ENCODE measurements around the gene IGFBP5.

DNA sequence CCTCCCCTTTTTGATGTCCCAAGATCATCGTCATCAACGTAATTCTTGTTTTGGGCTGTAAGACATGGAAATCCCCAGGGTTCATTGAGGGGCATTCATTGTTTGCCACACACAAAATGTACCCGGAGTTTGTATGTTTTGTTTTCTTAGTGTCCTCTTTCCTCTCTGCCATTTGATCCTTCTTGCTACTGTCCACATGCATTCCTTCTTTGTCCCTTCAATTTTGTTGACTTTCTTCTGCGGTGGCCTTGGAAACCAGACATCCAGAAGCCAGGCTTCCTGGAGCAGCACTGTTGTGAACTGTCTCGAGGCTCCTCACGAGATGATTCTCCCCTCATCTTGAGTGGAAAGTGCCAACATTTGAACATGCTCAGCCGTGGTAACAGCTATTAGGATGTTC lies 37.4 kb downstream of the IGFBP5 start:
- TF ChIP-seq, protein P1, sequence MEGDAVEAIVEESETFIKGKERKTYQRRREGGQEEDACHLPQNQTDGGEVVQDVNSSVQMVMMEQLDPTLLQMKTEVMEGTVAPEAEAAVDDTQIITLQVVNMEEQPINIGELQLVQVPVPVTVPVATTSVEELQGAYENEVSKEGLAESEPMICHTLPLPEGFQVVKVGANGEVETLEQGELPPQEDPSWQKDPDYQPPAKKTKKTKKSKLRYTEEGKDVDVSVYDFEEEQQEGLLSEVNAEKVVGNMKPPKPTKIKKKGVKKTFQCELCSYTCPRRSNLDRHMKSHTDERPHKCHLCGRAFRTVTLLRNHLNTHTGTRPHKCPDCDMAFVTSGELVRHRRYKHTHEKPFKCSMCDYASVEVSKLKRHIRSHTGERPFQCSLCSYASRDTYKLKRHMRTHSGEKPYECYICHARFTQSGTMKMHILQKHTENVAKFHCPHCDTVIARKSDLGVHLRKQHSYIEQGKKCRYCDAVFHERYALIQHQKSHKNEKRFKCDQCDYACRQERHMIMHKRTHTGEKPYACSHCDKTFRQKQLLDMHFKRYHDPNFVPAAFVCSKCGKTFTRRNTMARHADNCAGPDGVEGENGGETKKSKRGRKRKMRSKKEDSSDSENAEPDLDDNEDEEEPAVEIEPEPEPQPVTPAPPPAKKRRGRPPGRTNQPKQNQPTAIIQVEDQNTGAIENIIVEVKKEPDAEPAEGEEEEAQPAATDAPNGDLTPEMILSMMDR (IDR thresholded peaks at IDR 0.05; ENCODE audit: poor library complexity): no peak
- TF ChIP-seq EZH2 (IDR thresholded peaks at IDR 0.05; ENCODE audit: borderline replicate concordance): no peak
